Colon (tissue), 2 donors: ENCODE measurements around the gene SH2D1A.
A peak's percentile ranks its signal among the peaks of the same experiment; 100 is the strongest.
"Not testable (repeated sequence)": the region's sequence is repeated elsewhere in the genome, so short reads cannot be mapped to it uniquely, and the experiment has no call there.

Experiments
- FAIRE-seq: peaks from 2 replicates; lab custom pipeline; 2012; peaks lifted over from hg19 to GRCh38; lab: Jason Lieb, UNC
- donor health status: control.
- donor health status: control.

The SH2D1A gene

DNA sequence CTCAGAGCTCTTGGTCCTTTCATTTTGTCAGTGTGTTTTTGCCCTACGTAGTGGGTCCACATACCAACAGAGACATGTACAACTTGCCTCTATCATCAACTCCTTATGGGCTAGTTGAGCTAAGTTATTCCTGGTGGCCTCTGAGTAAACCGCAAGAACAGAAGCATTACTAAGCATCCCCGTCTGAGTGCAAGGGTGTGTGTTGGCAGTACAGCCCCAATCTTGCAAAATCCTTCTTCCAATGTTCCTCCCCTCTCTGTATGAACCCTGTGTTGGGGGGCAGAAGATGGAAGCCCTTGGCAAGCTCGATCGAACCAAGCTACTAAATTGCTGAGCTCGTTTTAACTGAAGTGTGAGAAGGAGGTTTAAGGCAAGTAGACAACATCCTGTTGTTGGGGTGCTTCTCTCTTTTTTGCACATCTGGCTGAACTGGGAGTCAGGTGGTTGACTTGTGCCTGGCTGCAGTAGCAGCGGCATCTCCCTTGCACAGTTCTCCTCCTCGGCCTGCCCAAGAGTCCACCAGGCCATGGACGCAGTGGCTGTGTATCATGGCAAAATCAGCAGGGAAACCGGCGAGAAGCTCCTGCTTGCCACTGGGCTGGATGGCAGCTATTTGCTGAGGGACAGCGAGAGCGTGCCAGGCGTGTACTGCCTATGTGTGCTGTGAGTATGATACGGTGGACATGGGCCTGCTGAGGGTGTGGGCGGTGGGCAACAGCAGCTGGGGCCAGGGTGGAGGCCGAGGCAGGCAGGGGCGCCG lies at the start of gene SH2D1A:
SH2D1A (plus strand) TSS at position 447 of the 760 bp plus-strand sequence; CDS start at position 527, 80 bp downstream.
- no peak for FAIRE-seq

DNA sequence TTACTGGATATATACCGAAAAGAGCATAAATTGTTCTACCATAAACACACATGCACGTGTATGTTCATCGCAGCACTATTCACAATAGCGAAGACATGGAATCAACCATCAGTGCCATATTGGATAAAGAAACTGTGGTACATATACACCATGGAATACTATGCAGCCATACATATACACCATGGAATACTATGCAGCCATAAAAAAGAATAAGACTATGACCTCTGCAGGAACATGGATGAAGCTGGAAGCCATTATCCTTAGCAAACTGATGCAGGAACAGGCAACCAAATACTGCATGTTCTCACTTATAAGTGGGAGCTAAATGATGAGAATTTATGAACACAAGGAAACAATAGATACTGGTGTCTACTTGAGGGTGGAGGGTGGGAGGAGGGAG lies 47.0 kb upstream of the SH2D1A start:
- FAIRE-seq = peak; percentile 5

DNA sequence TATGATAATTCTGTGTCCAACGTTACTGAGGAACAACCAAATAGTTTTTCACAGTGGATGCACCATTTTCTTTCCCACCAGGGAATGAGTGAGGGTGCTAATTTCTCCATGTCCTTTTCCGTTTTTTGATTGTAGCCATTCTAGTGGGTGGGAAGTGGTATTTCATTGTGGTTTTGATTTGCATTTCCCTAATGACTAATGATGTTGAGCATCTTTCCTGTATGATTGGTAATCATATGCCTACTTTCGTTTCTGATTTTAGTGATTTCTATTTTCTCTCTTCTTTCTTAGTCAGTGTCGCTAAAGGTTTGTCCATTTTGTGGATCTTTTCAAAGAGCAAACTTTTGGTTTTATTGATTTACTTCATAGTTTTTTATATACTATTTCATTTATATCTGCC lies 46.0 kb upstream of the SH2D1A start:
- FAIRE-seq = no peak

DNA sequence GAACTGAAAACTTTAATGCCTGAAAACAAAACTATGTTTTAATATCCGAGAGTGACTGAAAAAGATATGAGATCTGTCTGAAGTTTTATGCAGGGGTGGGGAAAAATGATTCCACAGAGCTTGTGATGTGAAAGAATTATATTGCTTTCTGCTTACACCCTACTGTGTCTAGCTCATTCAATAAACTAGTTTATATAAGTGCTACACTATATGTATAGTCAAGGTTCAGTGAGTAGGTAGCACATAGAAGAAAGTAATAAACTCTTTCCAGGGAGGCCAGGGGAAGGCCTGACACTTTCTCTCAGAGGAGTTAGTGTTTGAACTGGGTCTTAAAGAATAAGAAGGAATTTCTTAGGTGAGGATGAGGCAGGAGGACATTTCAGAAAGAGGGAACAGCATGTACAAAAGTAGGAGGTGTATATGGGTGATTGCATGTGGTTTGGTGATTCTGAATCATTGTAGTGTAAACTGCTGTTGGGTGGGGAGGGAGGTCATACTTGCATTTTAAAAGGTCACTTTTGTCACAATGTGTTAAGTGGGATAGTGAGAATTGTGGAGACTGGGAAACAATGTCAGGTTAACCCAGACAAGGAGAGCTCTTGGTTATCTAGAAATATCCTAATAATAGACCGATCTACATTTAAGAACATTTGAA lies 39.0 kb upstream of the SH2D1A start:
- peak; percentile 74 for FAIRE-seq

DNA sequence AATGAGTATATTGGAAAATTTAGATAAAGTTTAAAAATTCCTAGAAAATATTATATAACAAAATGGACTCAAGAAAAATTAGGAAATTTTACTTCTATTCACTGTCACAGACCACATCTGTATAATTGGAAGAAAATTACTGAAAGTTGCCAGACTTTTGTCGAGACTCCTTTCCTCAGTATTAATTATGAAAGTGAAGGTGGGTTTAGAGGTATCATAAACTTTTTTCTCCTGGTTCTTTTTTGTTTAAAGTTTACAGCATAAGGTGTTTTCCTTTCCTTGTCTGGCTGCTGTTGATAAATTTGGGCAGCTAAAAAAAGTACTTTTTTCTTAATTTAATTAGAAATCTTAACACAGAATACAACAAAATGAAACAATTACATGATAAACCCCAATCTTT lies 20.6 kb upstream of the SH2D1A start:
- FAIRE-seq = no peak

DNA sequence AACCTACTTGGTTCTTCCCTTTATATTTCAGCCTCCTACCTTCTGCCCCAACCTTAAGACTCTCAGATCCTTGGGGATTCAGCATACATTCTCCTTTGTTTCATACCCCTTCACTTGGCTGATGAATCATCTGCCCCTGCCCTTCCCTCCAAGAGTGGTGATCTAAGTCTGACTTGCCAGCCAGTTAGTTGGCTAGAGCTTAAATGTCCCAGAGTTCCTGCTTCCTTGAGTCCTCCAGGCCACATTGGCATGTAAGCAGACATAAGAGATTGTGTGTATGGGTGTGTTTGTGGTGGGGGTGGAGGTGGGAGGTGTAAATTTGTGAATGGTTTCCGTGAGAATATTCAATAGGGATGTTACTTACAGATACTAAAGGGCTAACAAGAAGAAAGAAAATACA lies 17.6 kb upstream of the SH2D1A start:
- FAIRE-seq = no peak

- no peak for FAIRE-seq
Measured at GRCh38 chrX:124332481-124333424, 13.6 kb upstream of the SH2D1A start, which contains the start of gene TEX13D. TSS of gene TEX13D (plus strand) at chrX:124332660. CDS start at chrX:124332918, 258 bp downstream.

- FAIRE-seq = no peak
Measured at GRCh38 chrX:124333862-124334261, 12.5 kb upstream of the SH2D1A start.

DNA sequence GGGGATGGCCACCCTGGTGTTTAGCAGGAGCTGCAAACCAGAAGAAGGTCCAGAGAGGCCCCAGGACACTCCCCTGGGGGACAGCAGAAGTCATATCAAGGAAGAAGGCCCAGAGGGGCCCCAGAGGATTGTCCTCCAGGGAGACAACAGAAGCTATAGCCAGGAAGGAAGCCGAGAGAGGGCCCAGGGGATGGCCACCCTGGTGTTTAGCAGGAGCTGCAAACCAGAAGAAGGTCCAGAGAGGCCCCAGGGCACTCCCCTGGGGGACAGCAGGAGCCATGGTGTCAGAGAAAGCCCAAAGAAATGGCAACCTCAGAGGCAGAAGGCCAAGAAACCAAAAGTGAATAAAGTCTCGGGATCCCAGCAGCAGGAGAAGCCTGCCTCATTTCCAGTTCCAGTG lies 11.8 kb upstream of the SH2D1A start:
- not testable (repeated sequence) for FAIRE-seq

DNA sequence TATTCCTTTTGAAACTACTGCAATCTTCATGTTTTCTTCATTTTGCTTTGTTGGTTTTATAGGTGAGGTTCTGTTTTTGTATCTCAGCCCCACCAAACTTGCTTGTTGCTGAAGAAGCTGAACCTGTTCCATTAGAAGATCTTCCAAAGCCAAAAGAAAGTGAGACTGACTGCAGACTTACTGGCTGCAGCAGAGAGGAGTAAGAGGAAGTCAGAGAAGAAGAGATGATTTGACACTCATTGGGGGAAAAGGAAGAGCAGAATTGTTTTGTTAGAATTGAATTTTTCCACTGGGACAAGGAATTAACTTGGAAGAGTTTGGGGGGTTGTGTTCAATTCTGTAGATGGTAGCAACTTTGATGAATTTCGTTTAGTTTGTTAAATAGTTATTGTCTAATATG lies 10.8 kb upstream of the SH2D1A start:
- FAIRE-seq = no peak

- FAIRE-seq = no peak
Measured at GRCh38 chrX:124337916-124338315, 8.4 kb upstream of the SH2D1A start.

DNA sequence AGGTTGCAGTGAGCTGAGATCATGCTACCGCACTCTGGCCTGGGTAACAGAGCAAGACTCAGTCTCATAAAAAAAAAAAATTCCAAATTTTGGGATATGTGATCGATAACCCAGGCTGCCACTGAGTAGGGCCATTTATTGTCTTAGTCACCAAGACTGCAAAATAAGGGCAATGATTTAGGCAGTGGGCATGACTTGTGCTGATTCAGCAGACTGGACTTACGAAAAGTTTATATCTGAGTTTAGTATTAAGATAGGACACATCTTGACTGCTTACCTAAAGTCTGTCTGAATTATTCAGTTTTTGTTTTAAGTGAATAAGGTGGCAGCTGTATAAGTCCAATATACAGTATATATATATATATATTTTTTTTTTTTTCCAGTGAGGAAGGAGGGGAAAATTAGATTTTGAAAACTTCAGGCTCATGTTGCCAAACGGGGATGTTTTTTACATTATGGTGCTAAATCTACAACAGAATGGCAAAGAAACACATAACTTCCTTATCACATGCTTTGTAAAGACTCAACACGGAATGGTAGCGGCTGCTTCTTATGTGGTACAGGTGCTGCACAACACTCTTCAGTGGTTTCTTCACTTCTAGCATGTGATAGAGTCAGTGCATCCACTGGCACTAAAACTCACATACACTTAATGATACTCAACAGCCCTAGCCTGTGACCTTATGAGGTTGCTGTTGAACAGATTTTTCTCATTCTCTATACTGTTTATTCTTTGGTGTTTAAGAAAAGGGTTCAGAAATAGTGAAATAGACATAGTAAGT lies 7.4 kb upstream of the SH2D1A start:
- no peak for FAIRE-seq

DNA sequence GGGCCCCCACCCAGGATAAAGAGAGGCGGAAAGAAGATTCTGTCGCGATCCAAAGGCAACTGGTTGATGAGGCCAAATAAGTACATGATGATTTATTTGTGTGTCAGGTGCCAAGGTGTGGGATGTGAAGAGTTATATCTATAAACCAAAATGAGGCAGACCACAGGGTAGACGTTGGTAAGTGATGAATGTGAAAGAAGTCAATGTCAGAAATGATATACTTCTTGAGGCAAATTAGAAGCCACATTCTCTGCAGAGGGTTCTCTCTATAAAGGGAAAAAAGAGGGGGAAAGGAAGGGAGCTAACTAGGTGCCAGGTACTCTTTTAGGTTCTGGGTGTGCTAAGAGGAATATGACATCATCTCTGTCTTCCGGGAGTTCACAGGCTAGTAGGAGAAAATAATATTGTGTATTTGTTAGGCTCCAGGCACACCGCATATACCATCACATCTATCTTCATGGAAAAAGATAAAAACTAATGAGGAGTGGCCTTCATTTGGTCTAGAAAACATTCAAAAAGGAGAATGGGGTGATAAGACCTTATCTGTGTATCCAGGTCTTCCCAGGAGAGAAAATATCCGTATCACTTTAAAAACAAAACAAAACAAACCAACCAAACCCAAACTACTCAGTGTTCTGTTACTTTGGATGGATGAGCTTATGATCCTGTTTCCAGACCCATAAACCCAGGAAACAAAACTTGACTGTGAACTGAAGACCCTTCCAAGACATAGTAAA lies 4.8 kb upstream of the SH2D1A start:
- FAIRE-seq = peak; percentile 53

DNA sequence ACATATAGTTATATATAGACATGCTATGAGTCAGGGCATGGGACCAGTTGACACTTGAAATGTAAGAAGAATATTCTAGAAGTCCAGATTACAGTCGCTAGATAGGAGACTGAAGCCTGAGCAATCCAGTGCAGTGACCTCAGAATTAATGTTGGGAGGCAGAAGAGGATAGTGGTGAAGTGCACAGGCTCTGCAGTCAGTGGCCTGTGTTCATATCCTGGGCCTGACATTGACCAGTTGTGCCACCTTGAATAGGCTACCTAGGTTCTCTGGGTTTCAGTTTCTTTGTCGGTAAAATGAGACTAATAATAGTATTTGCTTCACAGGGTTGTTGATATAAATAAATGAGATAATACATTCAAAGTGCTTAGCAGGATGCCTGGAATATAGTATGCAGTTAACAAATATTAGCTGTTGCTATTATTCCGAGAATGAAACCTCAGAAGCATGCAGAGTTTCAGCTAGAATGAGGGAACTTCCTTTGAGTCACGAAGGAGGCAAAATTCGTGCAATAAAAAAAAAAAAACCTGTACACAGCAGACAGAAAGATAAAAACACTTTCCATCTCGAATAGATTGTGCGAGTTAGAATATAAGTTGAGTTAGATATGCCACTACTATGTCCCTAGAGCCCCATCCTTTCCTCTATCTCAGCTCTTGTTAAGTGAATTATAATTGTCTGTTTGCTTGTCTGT lies 4.0 kb upstream of the SH2D1A start:
- FAIRE-seq = no peak

- no peak for FAIRE-seq
Measured at GRCh38 chrX:124343016-124343415, 3.3 kb upstream of the SH2D1A start.

DNA sequence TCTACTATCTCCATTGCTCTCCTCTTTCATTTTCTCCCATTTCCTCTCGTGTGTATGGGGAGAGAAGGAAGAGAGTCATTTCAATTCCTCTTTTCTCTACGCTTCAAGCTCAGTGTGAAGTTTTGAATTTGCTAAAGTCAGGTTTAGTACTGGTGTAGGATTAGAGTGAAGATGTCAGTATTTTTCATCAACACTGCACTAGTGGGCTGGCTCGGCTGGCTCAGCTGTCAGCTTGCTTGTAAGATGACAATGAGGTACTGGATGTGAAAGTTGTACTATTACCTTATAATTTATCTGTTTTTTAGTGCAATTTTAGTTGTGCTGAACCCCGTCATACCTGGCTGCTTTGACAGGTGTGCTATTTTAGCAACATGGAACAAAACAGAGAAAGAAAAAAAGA lies 2.1 kb upstream of the SH2D1A start:
- no peak for FAIRE-seq

DNA sequence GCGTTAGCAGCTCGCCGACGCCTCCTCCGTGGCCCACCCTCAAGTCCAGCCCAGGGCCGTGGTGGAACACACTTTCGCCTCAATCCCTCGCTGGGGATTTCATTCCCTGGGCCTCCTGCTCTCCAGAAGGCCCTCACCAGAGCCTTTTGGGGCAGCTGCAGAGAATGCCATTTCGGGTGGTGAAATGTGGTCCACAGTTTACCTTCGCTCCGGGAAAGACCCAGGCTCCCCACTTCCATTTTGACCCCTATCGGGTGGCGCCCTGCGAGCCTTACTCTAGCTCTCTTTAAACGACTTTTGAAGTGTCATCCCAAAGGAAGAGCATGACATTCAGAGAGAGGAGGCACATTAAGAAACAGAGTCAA lies 496 bp downstream of the SH2D1A start:
- no peak for FAIRE-seq

DNA sequence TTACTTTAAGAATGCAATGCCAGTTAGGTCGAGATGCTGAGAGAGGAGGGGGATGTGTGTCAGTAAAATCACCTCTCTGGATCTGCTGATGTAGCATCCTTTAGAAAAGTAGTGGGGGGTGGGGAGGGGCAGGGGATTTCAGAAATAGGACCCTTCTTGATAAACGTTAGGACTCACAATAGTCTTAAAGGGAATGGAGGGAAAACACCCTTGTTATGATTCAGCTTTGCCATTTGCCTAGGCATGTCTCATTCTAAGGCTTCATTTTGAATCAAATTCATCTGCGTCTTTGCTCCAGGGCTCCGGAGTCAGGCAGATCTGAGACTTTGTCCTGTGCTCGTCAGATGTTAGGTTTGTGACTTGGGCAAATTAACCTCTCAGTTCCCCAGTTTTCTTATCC lies 879 bp downstream of the SH2D1A start:
- no peak for FAIRE-seq

DNA sequence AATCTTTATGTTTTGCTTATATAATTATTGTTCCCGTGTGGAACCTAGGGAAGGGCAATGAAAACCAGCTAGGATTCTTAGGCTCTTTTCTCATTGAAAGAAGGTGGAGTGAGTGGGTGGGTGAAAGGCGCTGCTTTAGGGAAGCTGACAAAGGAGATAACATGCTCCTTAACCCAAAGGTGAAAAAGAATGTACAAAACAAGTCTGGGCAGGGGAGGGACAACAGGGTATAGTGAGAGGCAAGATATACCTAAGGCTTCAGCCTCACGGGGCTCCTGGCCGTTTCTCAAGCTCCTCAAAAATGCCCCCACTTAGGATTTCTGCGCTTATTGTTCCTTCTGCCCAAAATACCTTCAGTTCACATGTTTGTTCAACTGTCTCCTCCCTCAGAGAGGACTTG lies 1.8 kb downstream of the SH2D1A start:
- no peak for FAIRE-seq

DNA sequence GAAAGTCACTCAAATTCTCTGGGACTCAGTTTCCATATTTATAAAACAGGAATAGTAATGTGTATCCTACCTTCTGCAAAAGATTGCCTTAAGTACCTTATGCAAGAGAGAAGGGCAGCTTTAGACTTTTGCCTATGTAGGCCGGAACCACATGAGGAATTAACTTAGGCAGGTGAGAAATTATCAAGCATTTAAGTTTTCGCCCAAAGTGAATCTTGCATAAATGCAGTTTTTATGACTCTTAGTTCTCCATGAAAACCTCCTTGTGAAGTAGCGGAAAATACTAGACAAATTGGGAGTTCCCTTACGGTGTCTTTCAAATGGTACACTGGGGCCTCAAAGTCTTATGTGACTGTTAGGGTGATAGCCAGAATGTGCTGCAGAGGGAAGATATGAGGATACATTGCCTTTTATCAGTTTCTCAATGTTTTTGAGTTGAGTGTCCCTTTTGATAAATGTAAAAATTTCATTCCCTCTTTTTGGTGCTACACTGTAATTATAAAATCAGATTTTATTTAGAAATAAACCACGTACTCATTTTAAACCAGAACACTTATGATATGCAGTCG lies 2.6 kb downstream of the SH2D1A start:
- no peak for FAIRE-seq
